ENCODE data around the gene MST1. TPM values are rescaled to one million over a fixed set of nuclear protein-coding genes. Genes with fewer than 3 reads are reported as not detected.

MST1 gene
- total and polyA plus RNA-seq, 9 of the 15 experiments (the other 6 are each of a cell fraction or from before 2014, with no cell fraction given) = 0.08 to 1.8 (median 0.40) TPM

GRCh38 chr3:49689046-49689907 is at the start of gene MST1, which contains the start of gene RNF123 (continued):
- TF ChIP-seq, protein P1, sequence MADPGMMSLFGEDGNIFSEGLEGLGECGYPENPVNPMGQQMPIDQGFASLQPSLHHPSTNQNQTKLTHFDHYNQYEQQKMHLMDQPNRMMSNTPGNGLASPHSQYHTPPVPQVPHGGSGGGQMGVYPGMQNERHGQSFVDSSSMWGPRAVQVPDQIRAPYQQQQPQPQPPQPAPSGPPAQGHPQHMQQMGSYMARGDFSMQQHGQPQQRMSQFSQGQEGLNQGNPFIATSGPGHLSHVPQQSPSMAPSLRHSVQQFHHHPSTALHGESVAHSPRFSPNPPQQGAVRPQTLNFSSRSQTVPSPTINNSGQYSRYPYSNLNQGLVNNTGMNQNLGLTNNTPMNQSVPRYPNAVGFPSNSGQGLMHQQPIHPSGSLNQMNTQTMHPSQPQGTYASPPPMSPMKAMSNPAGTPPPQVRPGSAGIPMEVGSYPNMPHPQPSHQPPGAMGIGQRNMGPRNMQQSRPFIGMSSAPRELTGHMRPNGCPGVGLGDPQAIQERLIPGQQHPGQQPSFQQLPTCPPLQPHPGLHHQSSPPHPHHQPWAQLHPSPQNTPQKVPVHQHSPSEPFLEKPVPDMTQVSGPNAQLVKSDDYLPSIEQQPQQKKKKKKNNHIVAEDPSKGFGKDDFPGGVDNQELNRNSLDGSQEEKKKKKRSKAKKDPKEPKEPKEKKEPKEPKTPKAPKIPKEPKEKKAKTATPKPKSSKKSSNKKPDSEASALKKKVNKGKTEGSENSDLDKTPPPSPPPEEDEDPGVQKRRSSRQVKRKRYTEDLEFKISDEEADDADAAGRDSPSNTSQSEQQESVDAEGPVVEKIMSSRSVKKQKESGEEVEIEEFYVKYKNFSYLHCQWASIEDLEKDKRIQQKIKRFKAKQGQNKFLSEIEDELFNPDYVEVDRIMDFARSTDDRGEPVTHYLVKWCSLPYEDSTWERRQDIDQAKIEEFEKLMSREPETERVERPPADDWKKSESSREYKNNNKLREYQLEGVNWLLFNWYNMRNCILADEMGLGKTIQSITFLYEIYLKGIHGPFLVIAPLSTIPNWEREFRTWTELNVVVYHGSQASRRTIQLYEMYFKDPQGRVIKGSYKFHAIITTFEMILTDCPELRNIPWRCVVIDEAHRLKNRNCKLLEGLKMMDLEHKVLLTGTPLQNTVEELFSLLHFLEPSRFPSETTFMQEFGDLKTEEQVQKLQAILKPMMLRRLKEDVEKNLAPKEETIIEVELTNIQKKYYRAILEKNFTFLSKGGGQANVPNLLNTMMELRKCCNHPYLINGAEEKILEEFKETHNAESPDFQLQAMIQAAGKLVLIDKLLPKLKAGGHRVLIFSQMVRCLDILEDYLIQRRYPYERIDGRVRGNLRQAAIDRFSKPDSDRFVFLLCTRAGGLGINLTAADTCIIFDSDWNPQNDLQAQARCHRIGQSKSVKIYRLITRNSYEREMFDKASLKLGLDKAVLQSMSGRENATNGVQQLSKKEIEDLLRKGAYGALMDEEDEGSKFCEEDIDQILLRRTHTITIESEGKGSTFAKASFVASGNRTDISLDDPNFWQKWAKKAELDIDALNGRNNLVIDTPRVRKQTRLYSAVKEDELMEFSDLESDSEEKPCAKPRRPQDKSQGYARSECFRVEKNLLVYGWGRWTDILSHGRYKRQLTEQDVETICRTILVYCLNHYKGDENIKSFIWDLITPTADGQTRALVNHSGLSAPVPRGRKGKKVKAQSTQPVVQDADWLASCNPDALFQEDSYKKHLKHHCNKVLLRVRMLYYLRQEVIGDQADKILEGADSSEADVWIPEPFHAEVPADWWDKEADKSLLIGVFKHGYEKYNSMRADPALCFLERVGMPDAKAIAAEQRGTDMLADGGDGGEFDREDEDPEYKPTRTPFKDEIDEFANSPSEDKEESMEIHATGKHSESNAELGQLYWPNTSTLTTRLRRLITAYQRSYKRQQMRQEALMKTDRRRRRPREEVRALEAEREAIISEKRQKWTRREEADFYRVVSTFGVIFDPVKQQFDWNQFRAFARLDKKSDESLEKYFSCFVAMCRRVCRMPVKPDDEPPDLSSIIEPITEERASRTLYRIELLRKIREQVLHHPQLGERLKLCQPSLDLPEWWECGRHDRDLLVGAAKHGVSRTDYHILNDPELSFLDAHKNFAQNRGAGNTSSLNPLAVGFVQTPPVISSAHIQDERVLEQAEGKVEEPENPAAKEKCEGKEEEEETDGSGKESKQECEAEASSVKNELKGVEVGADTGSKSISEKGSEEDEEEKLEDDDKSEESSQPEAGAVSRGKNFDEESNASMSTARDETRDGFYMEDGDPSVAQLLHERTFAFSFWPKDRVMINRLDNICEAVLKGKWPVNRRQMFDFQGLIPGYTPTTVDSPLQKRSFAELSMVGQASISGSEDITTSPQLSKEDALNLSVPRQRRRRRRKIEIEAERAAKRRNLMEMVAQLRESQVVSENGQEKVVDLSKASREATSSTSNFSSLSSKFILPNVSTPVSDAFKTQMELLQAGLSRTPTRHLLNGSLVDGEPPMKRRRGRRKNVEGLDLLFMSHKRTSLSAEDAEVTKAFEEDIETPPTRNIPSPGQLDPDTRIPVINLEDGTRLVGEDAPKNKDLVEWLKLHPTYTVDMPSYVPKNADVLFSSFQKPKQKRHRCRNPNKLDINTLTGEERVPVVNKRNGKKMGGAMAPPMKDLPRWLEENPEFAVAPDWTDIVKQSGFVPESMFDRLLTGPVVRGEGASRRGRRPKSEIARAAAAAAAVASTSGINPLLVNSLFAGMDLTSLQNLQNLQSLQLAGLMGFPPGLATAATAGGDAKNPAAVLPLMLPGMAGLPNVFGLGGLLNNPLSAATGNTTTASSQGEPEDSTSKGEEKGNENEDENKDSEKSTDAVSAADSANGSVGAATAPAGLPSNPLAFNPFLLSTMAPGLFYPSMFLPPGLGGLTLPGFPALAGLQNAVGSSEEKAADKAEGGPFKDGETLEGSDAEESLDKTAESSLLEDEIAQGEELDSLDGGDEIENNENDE (IDR thresholded peaks at IDR 0.05; ENCODE audit: low read depth, low read length) = no peak
- no peak for TF ChIP-seq NR4A1 (CRISPR knock-in tag; IDR thresholded peaks at IDR 0.05)
- TF ChIP-seq NR4A1 (tag; IDR thresholded peaks at IDR 0.05) = no peak
- TF ChIP-seq HMG20A (CRISPR knock-in tag; conservative IDR thresholded peaks at IDR 0.05) = no peak
- TF ChIP-seq NBN (IDR thresholded peaks at IDR 0.05; ENCODE audit: low read depth) = no peak
- peak; percentile 85 for TF ChIP-seq RBBP5 (IDR thresholded peaks at IDR 0.05; ENCODE audit: borderline replicate concordance, insufficient read depth, low read length, poor library complexity, severe bottlenecking)
- TF ChIP-seq ZBTB11 (CRISPR knock-in tag; IDR thresholded peaks at IDR 0.05) = peak; percentile 64 to 97 (median 87); a peak in 5 of 6 replicates
- TF ChIP-seq SMARCA4 (IDR thresholded peaks at IDR 0.05) = 0 out of 2 replicates have a peak, but pooled peaks have one; percentile 35
- TF ChIP-seq HNRNPL (IDR thresholded peaks at IDR 0.05; ENCODE audit: low read depth, low read length) = no peak
- no peak for TF ChIP-seq GTF2F1 (IDR thresholded peaks at IDR 0.05; ENCODE audit: low read depth, low read length)
- TF ChIP-seq MAFG (tag; conservative IDR thresholded peaks at IDR 0.05) = no peak
- no peak for TF ChIP-seq ZBTB1 (CRISPR knock-in tag; IDR thresholded peaks at IDR 0.05; ENCODE audit: borderline replicate concordance, low read depth)
